ENCODE results near the gene COG6. TPM values are rescaled to one million over a fixed set of nuclear protein-coding genes. Genes with fewer than 3 reads are reported as not detected.

COG6 gene
- total and polyA plus RNA-seq, 2 of the 13 experiments (the other 11 are each of a cell fraction or from before 2014, with no cell fraction given): 23.5 to 26.1 TPM

DNA sequence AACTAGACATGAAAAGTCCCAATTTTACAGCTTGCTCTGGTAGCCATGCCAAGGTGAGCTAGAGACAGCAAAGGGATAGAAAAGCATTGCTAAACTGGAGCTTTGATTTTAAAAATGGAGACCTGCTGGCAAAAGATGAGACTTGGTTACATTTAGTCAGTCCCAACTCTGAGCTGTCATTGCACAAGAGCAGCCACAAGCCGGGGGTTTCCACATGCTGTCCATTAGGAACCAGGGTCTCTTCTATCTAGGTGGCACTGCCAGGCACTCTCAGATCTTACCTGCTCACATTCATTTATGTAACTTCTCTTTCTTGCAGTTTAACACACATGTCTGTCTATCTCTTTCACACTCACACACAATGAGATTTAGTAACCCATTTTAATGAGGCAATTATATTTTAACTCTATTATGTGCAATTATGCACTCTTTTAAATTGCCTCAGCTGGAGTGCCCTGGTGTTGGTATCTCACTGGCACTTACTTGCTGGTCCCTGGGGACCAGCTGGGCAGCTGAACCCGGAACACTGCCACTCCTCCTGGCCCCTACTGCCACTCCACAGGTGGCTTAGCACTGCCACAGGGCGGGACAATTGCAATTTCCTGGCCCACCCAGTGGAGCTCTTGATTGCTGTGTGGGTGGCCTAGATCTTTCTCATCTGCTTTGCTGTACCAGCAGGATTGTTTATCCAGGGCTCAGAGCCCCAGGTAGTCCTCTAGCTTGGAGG lies 112.5 kb downstream of the COG6 start:
- ChIA-PET POLR2A (no interaction called here), CTCF (ENCODE audit: low intra/inter-chr PET ratio, low total read pairs) (no interaction called here)
- H3K4me1 ChIP-seq (ENCODE audit: insufficient read depth, low read length): no peaks in the 10 kb centered on the region
- no peak for FAIRE-seq
- H3K4me2 ChIP-seq (ENCODE audit: low read depth, low read length): no peak overlapping the region
- H3K27ac ChIP-seq (ENCODE audit: extremely low read length, insufficient read depth, low read length): no peak overlapping the region
- H3K36me3 ChIP-seq (replicated peaks in 1 of 2; ENCODE audit: control insufficient read depth in 1 of 2, insufficient read depth in 2 of 2, low read length in 2 of 2): no peaks in the 10 kb centered on the region
- no peak for ATAC-seq
- in situ Hi-C loops (cut with HindIII; ENCODE audit: extremely low pct_ligation_motif_present, low pct_unique_long_range_greater_than_20kb) (no loop called here), intact Hi-C loops (cut with micrococcal nuclease; ENCODE audit: unreplicated experiment) (no loop called here)
- no peak for TF ChIP-seq ZNF484 (CRISPR knock-in tag; IDR thresholded peaks at IDR 0.05; ENCODE audit: borderline replicate concordance, low read depth)
- TF ChIP-seq, protein P1, sequence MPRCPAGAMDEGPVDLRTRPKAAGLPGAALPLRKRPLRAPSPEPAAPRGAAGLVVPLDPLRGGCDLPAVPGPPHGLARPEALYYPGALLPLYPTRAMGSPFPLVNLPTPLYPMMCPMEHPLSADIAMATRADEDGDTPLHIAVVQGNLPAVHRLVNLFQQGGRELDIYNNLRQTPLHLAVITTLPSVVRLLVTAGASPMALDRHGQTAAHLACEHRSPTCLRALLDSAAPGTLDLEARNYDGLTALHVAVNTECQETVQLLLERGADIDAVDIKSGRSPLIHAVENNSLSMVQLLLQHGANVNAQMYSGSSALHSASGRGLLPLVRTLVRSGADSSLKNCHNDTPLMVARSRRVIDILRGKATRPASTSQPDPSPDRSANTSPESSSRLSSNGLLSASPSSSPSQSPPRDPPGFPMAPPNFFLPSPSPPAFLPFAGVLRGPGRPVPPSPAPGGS (CRISPR knock-in tag; IDR thresholded peaks at IDR 0.05): no peak
- TF ChIP-seq CENPX (CRISPR knock-in tag; IDR thresholded peaks at IDR 0.05): no peak
- H4K20me1 ChIP-seq (ENCODE audit: insufficient read depth, low read length): no peaks in the 10 kb centered on the region
- WGBS (ENCODE audit: low lambda C conversion rate): 46% methylated on average over 2 of the region's 3 CpGs
- no peaks in the 10 kb centered on the region for H3K9me3 ChIP-seq (ENCODE audit: low read length)
- DNase-seq (ENCODE audit: low spot score): no peak
- no peak overlapping the region for H3K9ac ChIP-seq (ENCODE audit: insufficient read depth, low read depth, low read length)
- no TSS peak for BruUV-seq (replicated peaks)
- H3K79me2 ChIP-seq (ENCODE audit: insufficient read depth, low read length): no peaks in the 10 kb centered on the region
- no peak overlapping the region for H2AFZ ChIP-seq (ENCODE audit: low read length)
- H3K27me3 ChIP-seq (ENCODE audit: control insufficient read depth in 1 of 2, insufficient read depth in 2 of 2, low read length in 2 of 2): no peaks in the 10 kb centered on the region
- no peak overlapping the region for H3K4me3 ChIP-seq (replicated peaks in 1 of 3; ENCODE audit: insufficient read depth in 1 of 3, low read depth in 2 of 3, low read length in 3 of 3)

DNA sequence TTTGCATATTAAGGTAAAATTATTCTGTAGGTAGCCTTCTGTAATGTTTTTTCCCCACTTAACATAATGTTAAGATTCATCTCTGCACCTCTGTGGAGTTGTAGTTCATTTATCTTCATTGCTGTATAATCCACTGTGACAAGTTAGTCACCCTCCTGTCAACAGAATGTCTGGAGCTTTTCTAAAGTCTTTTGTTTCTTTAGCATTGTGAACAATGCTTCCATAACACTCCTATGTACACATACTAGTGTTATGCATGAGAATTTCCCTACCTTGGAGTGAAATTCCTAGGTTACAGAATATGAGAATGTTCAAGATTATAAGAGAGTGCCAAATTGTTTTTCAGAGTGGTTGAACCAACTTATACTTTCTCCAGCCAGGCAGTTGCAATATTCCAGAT lies 113.5 kb downstream of the COG6 start:
- FAIRE-seq (no peak), ATAC-seq (no peak)
- intact Hi-C loops (cut with micrococcal nuclease; ENCODE audit: unreplicated experiment): no loop called here

More for the DNA sequence above, 113.5 kb downstream of the COG6 start:
- BruUV-seq (replicated peaks): no TSS peak
- POLR2A ChIA-PET: no interaction called here
- Histone ChIP-seq H3K36me3 (replicated peaks in 1 of 2; ENCODE audit: control insufficient read depth in 1 of 2, insufficient read depth in 2 of 2, low read length in 2 of 2) (no peaks in the 10 kb centered on the region), H2AFZ (ENCODE audit: low read length) (no peak overlapping the region), H3K9ac (ENCODE audit: insufficient read depth, low read depth, low read length) (no peak overlapping the region), H3K4me1 (ENCODE audit: insufficient read depth, low read length) (no peaks in the 10 kb centered on the region), H3K79me2 (ENCODE audit: insufficient read depth, low read length) (no peaks in the 10 kb centered on the region), H4K20me1 (ENCODE audit: insufficient read depth, low read length) (no peaks in the 10 kb centered on the region), H3K4me3 (replicated peaks in 1 of 3; ENCODE audit: insufficient read depth in 1 of 3, low read depth in 2 of 3, low read length in 3 of 3) (no peak overlapping the region), H3K27ac (ENCODE audit: extremely low read length, insufficient read depth, low read length) (no peak overlapping the region), H3K9me3 (ENCODE audit: low read length) (no peaks in the 10 kb centered on the region), H3K27me3 (ENCODE audit: control insufficient read depth in 1 of 2, insufficient read depth in 2 of 2, low read length in 2 of 2) (no peaks in the 10 kb centered on the region), H3K4me2 (ENCODE audit: low read depth, low read length) (no peak overlapping the region)
- no peak for DNase-seq (ENCODE audit: low spot score)
- in situ Hi-C loops (cut with HindIII; ENCODE audit: extremely low pct_ligation_motif_present, low pct_unique_long_range_greater_than_20kb): no loop called here
- no peak for TF ChIP-seq ZNF781 (CRISPR knock-in tag; IDR thresholded peaks at IDR 0.05; ENCODE audit: borderline replicate concordance, not compliant biosample characterization)
- TF ChIP-seq ZNF75D (CRISPR knock-in tag; IDR thresholded peaks at IDR 0.05; ENCODE audit: borderline replicate concordance): no peak
- TF ChIP-seq LBX2 (CRISPR knock-in tag; IDR thresholded peaks at IDR 0.05; ENCODE audit: borderline replicate concordance): no peak
- CTCF ChIA-PET (ENCODE audit: low intra/inter-chr PET ratio, low total read pairs): no interaction called here

Measured in HepG2 (cell line).